Osteoblast (primary cell): Measurements from ENCODE around the gene DUSP8. TPM values are rescaled to one million over a fixed set of nuclear protein-coding genes. Genes with fewer than 3 reads are reported as not detected.
A peak's percentile ranks its signal among the peaks of the same experiment; 100 is the strongest.

Experiments
- DNase-seq: peaks from one replicate; pipeline ENCODE4 v3.0.0; 2011; ENCODE audit warnings: low spot score, mixed read lengths; ENCODE audit not compliant: insufficient read length; ENCODE audit errors: missing footprints
- H2AFZ ChIP-seq: 2 replicates; pipeline ENCODE4 v1.6.0; 2011; ENCODE audit warnings: mild to moderate bottlenecking, low read length
- H3K27ac ChIP-seq: 2 replicates; pipeline ENCODE4 v1.5.1; 2011; ENCODE audit warnings: mild to moderate bottlenecking, low read depth, low read length, moderate library complexity
- H3K27me3 ChIP-seq: 2 replicates; pipeline ENCODE4 v1.6.0; 2012; ENCODE audit warnings: mild to moderate bottlenecking, control low read depth, inconsistent platforms, low read length, moderate library complexity; ENCODE audit not compliant: insufficient read depth
- H3K36me3 ChIP-seq: 2 replicates; pipeline ENCODE4 v1.5.1; 2011; ENCODE audit warnings: mild to moderate bottlenecking, low read length, control low read depth, moderate library complexity; ENCODE audit not compliant: insufficient read depth
- H3K4me1 ChIP-seq: 2 replicates; pipeline ENCODE4 v1.5.1; 2011; ENCODE audit warnings: mild to moderate bottlenecking, low read length, control low read depth, moderate library complexity; ENCODE audit not compliant: insufficient read depth
- H3K4me2 ChIP-seq: 2 replicates; pipeline ENCODE4 v1.6.0; 2011; ENCODE audit warnings: mild to moderate bottlenecking, low read length; ENCODE audit not compliant: insufficient read depth
- H3K4me3 ChIP-seq: fragments of 200-600 bp; sonication (generic); 3 replicates; pipeline ENCODE4 v1.5.1; 2012; ENCODE audit warnings: mild to moderate bottlenecking, low read length, inconsistent platforms; ENCODE audit not compliant: insufficient read depth
- H3K79me2 ChIP-seq: 2 replicates; pipeline ENCODE4 v1.6.0; 2012; ENCODE audit warnings: mild to moderate bottlenecking, low read length, control low read depth, inconsistent platforms; ENCODE audit not compliant: insufficient read depth
- H3K9me3 ChIP-seq: 2 replicates; pipeline ENCODE4 v1.5.1; 2011; ENCODE audit warnings: low read depth, low read length, control low read depth
- H4K20me1 ChIP-seq: 2 replicates; pipeline ENCODE4 v1.6.0; 2012; ENCODE audit warnings: mild to moderate bottlenecking, low read length, control low read depth; ENCODE audit not compliant: insufficient read depth
- CTCF ChIP-seq: IDR thresholded peaks from 2 replicates; pipeline ENCODE4 v1.5.1; 2011; ENCODE audit warnings: mild to moderate bottlenecking, low read depth, low read length, moderate library complexity; ENCODE audit errors: extremely low read depth
- total RNA-seq: library from RNA; depleted of rRNA; stranded (reverse); fragments of >200 nt; gene quantifications from 2 replicates; pipeline ENCODE4 v1.2.3, GENCODE V29; 2012

DUSP8 gene
- total RNA-seq, 1 donor: under 0.01 TPM

- Histone ChIP-seq H4K20me1 (peaks cover 80% of the 10 kb centered on the region), H3K36me3 (no peaks in the 10 kb centered on the region), H3K4me1 (peaks cover 6% of the 10 kb centered on the region), H2AFZ (no peak overlapping the region), H3K27ac (no peak overlapping the region), H3K4me2 (no peak overlapping the region), H3K9me3 (no peaks in the 10 kb centered on the region), H3K4me3 (no peak overlapping the region), H3K79me2 (peaks cover 64% of the 10 kb centered on the region), H3K27me3 (no peaks in the 10 kb centered on the region)
- no peak for TF ChIP-seq CTCF
- peak; percentile 37 for DNase-seq
Measured at GRCh38 chr11:1506981-1507380, 65.1 kb downstream of the DUSP8 start.

GRCh38 chr11:1505480-1505879, 66.6 kb downstream of the DUSP8 start:
- Histone ChIP-seq H3K9me3 (no peaks in the 10 kb centered on the region), H3K27ac (no peak overlapping the region), H3K27me3 (no peaks in the 10 kb centered on the region), H3K4me1 (peaks cover 6% of the 10 kb centered on the region), H2AFZ (no peak overlapping the region), H3K4me2 (no peak overlapping the region), H4K20me1 (peaks cover 82% of the 10 kb centered on the region), H3K79me2 (peaks cover 78% of the 10 kb centered on the region), H3K4me3 (no peak overlapping the region), H3K36me3 (no peaks in the 10 kb centered on the region)
- TF ChIP-seq CTCF: no peak
- DNase-seq: peak; percentile 1

GRCh38 chr11:1504581-1505290, 67.3 kb downstream of the DUSP8 start:
- Histone ChIP-seq H3K4me3 (no peak overlapping the region), H3K27me3 (no peaks in the 10 kb centered on the region), H4K20me1 (peaks cover 85% of the 10 kb centered on the region), H3K4me1 (peaks cover 6% of the 10 kb centered on the region), H2AFZ (no peak overlapping the region), H3K9me3 (no peaks in the 10 kb centered on the region), H3K79me2 (peaks cover 86% of the 10 kb centered on the region), H3K4me2 (no peak overlapping the region), H3K27ac (no peak overlapping the region), H3K36me3 (no peaks in the 10 kb centered on the region)
- TF ChIP-seq CTCF: no peak
- DNase-seq: peak; percentile 57

GRCh38 chr11:1504138-1504537, 67.9 kb downstream of the DUSP8 start:
- no peaks in the 10 kb centered on the region for H3K27me3 ChIP-seq
- H3K36me3 ChIP-seq: no peaks in the 10 kb centered on the region
- H2AFZ ChIP-seq: no peak overlapping the region
- H3K79me2 ChIP-seq: peaks cover 89% of the 10 kb centered on the region
- no peak overlapping the region for H3K4me2 ChIP-seq
- no peak for TF ChIP-seq CTCF
- H3K27ac ChIP-seq: no peak overlapping the region
- peaks cover 85% of the 10 kb centered on the region for H4K20me1 ChIP-seq
- peaks cover 6% of the 10 kb centered on the region for H3K4me1 ChIP-seq
- peak; percentile 31 for DNase-seq
- H3K4me3 ChIP-seq: no peak overlapping the region
- no peaks in the 10 kb centered on the region for H3K9me3 ChIP-seq

Other genes with a start within 250 kb of the DUSP8 start
- gene BRSK2, start 182.3 kb downstream of the DUSP8 start, total RNA-seq: 0.36 TPM in 1 of 2 replicates, not detected in the other
- gene MOB2, start 85.5 kb downstream of the DUSP8 start, total RNA-seq: 28.2 and 29.8 TPM in 2 replicates
- gene KRTAP5-1, start 13.0 kb upstream of the DUSP8 start, total RNA-seq: not detected in 2 replicates
- not detected in 2 replicates for gene KRTAP5-2, start 26.0 kb upstream of the DUSP8 start, total RNA-seq
- not detected in 2 replicates for gene KRTAP5-3, start 36.2 kb upstream of the DUSP8 start, total RNA-seq
- not detected in 2 replicates for gene KRTAP5-4, start 49.9 kb upstream of the DUSP8 start, total RNA-seq
- gene KRTAP5-5, start 57.5 kb upstream of the DUSP8 start, total RNA-seq: not detected in 2 replicates
- gene KRTAP5-6, start 124.9 kb upstream of the DUSP8 start, total RNA-seq: not detected in 2 replicates
- 15.0 and 18.1 TPM in 2 replicates for gene IFITM10, start 178.3 kb upstream of the DUSP8 start, total RNA-seq
- 491 and 519 TPM in 2 replicates for gene CTSD, start 191.7 kb upstream of the DUSP8 start, total RNA-seq